AG09319 (cell line): Measurements from ENCODE around the gene CALD1.

Source experiments
- DNase-seq: peaks from one replicate; pipeline ENCODE4 v3.0.0-alpha.2; 2010; ENCODE audit warnings: low read depth; ENCODE audit errors: extremely low read depth
- CTCF ChIP-seq: IDR thresholded peaks from 2 replicates; pipeline ENCODE4 v1.5.1; 2011; ENCODE audit warnings: low read depth, mild to moderate bottlenecking, inconsistent platforms, low read length, moderate library complexity

Gene CALD1

GRCh38 chr7:134896073-134896472 lies 116.6 kb downstream of the CALD1 start:
- TF ChIP-seq CTCF = no peak

GRCh38 chr7:134897936-134898335 lies 118.5 kb downstream of the CALD1 start:
- no peak for DNase-seq
- TF ChIP-seq CTCF = no peak

More at GRCh38 chr7:134896073-134896472, 116.6 kb downstream of the CALD1 start:
- no peak for DNase-seq

GRCh38 chr7:134899729-134900128 lies 120.3 kb downstream of the CALD1 start:
- TF ChIP-seq CTCF = no peak

GRCh38 chr7:134900166-134900982 lies 120.9 kb downstream of the CALD1 start:
- TF ChIP-seq CTCF = no peak
- no peak for DNase-seq

More at GRCh38 chr7:134899729-134900128, 120.3 kb downstream of the CALD1 start:
- no peak for DNase-seq

GRCh38 chr7:134901389-134902020 lies 122.1 kb downstream of the CALD1 start:
- no peak for TF ChIP-seq CTCF
- DNase-seq = no peak

- DNase-seq = no peak
- TF ChIP-seq CTCF = no peak
Observed at GRCh38 chr7:134902058-134902457, 122.6 kb downstream of the CALD1 start.
